Measurements from ENCODE around the gene MEP1A. TPM values are rescaled to one million over a fixed set of nuclear protein-coding genes. Genes with fewer than 3 reads are reported as not detected.
A peak's percentile ranks its signal among the peaks of the same experiment; 100 is the strongest.
"Not testable (repeated sequence)": the region's sequence is repeated elsewhere in the genome, so short reads cannot be mapped to it uniquely, and the experiment has no call there.

The MEP1A gene, protein sequence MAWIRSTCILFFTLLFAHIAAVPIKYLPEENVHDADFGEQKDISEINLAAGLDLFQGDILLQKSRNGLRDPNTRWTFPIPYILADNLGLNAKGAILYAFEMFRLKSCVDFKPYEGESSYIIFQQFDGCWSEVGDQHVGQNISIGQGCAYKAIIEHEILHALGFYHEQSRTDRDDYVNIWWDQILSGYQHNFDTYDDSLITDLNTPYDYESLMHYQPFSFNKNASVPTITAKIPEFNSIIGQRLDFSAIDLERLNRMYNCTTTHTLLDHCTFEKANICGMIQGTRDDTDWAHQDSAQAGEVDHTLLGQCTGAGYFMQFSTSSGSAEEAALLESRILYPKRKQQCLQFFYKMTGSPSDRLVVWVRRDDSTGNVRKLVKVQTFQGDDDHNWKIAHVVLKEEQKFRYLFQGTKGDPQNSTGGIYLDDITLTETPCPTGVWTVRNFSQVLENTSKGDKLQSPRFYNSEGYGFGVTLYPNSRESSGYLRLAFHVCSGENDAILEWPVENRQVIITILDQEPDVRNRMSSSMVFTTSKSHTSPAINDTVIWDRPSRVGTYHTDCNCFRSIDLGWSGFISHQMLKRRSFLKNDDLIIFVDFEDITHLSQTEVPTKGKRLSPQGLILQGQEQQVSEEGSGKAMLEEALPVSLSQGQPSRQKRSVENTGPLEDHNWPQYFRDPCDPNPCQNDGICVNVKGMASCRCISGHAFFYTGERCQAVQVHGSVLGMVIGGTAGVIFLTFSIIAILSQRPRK
- not detected for total RNA-seq
- long read RNA-seq = 0 reads

DNA sequence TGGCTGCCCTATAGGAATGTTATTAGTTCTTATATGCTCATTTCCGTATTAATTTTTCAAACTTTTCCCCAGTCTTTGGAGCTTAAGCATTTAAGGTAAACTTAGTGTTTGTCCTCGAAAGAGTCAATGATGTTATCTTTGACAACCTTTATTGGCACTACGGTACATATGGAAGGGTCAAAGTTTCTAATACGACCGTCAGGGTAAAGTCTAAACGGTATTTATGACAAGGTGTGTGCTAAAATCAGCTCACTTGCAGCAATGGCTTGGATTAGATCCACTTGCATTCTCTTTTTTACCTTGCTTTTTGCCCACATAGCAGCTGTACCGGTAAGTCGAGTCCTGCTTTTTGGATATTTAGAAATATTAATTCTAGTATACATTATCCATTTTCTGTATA is at the start of gene MEP1A:
TSS of gene MEP1A (plus strand) at position 252 of the 400 bp plus-strand sequence. CDS start at position 262, 10 bp downstream.
- DNase-seq (ENCODE audit: missing footprints) = no peak
- no peak for ATAC-seq
- intact Hi-C loops (cut with DNase I) = no loop called here

DNA sequence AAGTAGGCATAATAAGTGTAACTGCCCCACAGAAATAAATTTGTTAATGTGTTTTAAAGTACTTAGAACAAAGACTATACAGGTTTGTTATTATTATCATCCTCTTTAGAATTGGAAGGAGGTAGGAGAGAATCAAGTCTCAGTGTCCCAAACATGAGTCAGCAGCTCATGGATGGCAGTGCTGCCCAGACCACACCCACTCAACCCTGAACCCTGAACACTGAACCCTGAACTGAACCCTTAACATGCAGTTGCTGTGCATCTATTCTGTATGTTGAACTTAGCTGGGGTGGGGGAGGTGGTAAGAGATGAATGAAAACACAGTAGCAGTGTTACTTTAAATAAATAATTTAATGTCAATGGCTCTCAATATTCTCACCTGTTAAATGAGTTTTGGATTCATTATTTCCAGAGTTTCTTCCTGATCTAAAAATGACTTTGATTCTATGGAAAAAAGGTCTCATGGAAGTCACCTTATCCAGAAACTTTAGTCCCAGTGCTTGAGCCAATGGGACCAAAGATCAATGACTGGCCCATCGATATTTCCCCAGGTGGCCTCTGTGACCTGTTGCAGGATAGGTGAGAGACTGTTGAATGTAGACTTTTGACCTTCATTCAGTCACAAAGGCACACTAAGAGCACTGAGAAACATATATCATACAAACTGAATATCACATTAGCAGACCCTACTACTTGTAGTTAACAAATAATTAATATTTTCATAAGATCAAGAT is 49.6 kb upstream of the MEP1A start:
- intact Hi-C loops (cut with DNase I) = no loop called here
- DNase-seq (ENCODE audit: missing footprints) (no peak), ATAC-seq (no peak)

DNA sequence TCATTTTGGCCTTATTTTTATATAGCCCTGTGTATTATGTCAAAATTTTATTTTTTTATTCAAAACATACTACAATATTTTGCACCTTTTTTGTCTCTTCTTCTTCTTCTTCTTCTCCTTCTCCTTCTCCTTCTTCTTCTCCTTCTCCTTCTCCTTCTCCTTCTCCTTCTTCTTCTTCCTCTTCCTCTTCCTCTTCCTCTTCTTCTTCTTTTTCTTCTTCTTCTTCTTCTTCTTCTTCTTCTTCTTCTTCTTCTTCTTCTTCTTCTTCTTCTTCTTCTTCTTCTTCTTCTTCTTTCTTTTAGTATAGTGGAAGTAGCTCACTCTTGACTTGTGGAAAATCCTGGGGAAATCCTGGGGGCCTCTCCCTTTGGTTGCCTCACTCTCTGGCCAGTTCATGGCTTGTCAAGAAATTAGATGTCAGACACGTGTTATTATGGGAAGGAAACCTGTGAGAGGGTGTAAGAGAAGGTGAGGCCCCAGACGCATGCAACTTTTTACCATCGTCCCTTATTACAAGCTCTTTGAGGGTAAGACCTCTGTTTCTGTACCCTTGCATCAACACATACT is 48.9 kb upstream of the MEP1A start:
- DNase-seq (ENCODE audit: missing footprints); intact Hi-C loops (cut with DNase I); ATAC-seq: not testable (repeated sequence)

DNA sequence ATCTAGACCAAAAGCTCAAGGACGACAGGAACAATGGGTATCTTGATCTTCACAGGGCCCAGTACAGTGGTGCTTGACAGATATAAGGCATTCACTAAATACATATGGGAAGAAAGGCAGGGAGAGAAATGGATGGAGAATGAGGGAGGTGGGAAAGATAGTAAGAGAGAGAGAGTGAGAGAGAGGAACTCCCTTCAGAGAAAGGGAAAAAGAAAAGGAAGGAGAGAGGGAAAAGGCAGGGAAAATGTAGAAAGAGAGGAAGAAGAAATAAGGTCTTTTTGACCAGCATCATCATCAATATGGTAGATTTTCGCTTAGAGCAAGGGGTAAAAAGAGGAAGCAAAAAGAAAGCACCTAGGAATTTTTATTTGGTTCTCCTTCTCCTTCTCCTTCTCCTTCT is 47.2 kb upstream of the MEP1A start:
- no peak for DNase-seq (ENCODE audit: missing footprints)
- ATAC-seq = no peak
- intact Hi-C loops (cut with DNase I) = no loop called here

DNA sequence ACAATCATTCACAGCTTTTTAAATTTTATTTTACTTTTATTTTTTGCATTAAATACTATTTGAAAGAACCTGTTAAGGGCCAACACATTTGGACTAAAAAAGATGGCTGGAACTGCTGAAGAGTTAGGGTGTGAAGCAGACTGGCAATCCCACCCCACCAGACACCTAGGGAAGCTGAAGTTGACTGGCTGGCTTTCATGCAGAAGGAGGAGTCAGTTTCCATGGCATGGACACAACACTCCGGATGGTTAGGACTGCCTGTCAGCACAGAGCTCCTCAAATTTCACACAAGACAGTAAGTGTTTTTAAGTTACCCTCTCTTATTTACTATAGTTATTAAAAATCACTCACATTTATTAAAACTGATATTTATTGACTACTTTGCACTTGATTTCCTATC is 46.5 kb upstream of the MEP1A start, which contains the start of gene ANKRD66:
TSS of gene ANKRD66 (plus strand) at position 238 of the 400 bp plus-strand sequence. CDS start 5,016 bp downstream, outside the sequence.
- DNase-seq (ENCODE audit: missing footprints) = no peak
- intact Hi-C loops (cut with DNase I) = no loop called here
- ATAC-seq = no peak

DNA sequence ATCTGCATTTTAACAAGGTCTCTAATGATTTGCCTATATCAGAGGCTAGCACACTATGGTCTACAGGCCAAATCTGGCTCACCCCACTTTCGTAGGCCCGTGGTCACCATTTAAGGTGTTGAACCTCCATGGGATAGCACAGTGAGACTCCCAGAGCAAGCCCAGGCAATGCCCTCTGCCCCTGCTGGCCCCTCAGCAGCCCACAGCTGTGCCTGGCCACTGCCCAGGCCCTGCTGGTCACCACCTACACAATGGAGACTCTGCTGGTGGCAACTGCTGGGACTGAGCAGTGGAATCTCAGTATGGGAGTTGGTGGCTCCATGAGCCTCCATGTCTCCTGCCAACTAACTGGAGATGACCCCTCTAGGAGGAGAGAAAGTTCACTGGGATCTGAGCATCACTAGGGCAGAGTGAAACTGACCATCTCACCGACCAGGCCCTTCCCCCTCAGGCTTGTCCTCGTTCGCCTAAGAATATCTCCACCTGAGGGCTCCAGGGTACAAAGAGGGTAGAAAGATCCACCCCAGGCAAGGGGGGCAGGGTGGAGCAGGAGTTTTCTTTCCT is 44.2 kb upstream of the MEP1A start:
- intact Hi-C loops (cut with DNase I) = no loop called here
- ATAC-seq (no peak), DNase-seq (ENCODE audit: missing footprints) (no peak)

DNA sequence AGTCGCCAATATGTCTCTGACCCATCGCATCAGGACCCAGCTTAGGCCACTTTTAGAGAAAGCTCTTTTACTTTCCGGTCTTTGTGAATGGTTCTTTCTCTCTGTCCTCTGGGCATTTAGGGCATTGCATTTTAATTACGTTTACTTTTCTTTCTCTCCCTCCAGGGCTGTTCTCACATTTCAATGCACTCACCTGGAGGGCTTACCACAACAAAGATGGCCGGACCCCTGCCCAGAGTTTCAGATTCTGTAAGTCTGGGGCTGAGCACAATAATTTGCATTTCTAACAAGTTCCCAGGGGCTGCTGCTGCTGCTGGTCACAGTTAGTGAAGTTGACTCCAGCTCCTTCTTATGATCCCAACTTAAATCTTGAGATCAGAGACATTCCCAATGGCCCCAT is 43.5 kb upstream of the MEP1A start:
- DNase-seq (ENCODE audit: missing footprints) = no peak
- intact Hi-C loops (cut with DNase I) = no loop called here

DNA sequence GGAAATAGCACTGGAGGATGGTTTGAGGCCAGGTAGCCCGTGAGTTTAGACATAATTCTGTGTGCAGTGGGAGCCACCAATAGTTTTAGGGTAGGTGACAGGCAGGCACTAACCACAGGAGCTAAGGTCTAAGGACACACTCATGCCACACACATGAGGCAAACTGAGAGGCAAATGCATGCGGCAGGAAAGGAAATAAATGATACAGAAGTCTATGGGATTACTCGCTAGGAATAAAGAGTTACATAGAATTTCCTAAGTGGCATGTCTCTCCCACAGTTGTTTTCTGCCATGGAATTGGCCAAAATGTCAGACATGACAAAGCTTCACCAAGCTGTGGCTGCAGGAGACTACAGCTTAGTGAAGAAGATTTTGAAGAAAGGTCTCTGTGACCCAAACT is 41.5 kb upstream of the MEP1A start:
- no peak for DNase-seq (ENCODE audit: missing footprints)
- no peak for ATAC-seq
- intact Hi-C loops (cut with DNase I) = no loop called here

More for the DNA sequence above, 43.5 kb upstream of the MEP1A start:
- no peak for ATAC-seq

DNA sequence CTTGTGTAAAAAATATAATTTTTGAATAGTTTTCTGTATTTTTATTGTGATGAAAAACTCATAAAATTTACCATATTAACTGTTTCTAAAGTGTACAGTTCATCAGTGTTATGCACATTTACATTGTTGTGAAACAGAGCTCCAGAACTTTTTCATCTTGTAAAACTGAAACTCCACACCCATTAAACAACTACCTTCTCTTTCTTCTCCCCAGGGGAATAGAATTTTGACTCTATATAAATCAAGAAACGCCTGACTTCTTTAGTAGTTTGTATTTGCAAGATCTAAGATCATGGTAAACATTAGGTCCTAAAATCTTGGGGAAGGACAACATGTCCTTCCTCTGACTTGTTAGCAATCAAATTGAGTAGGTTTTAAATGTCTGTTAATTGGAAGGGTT is 37.3 kb upstream of the MEP1A start:
- intact Hi-C loops (cut with DNase I) = no loop called here
- DNase-seq (ENCODE audit: missing footprints) = no peak
- ATAC-seq = no peak

DNA sequence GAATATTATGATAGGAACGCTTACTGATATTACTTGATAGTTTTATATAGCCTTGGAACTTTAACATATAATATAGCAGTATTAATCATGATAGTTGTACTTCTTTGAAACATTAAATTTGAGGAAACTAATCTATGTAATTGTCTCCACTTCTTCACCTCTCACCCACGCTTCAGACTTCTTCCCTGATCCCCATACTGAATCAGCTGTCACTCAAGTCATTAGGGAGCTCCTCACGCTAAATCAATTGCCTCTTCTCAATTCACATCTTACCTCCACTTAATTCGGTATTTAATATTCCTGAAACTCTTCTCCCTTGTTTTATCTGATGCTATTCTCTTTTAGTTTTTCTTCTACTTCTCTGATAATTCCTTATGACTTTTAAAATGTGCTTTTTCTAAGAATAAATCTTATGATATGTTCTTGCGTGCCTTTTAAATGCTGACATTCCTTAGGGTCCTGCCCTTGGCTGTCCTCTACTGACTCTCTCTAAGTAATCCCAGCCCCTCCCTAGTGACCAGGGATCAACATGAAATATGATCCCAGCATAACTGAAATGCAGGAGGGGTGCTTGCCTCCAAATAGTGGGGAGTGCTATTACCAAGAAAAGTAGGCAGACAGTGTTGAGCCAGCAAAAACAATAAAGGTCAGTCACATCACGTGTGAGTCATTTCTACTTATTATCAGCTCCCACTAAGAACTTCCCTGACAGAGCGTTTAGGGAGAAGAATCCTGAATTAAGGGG is 36.5 kb upstream of the MEP1A start:
- intact Hi-C loops (cut with DNase I) = no loop called here
- ATAC-seq (peak; percentile 39), DNase-seq (ENCODE audit: missing footprints) (no peak)

DNA sequence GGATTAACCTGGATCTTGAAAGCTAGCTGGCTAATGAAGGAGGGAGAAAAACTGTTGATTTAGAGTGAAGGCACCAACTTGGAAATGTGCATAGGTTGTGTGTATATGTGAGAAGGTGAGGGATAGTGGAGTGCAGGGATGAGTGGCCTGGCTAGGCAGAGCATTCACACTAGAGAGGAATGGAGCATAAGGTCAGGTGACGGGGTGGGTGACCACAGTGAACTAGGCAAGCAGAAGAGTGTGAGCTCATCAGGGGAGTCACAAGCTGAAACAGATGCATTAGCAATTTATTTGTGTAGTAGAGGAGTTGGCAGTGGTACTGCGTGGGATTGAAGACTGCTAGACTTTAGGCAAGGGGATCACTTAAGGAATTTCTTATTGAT is 36.0 kb upstream of the MEP1A start:
- no peak for ATAC-seq
- no peak for DNase-seq (ENCODE audit: missing footprints)
- intact Hi-C loops (cut with DNase I) = no loop called here

DNA sequence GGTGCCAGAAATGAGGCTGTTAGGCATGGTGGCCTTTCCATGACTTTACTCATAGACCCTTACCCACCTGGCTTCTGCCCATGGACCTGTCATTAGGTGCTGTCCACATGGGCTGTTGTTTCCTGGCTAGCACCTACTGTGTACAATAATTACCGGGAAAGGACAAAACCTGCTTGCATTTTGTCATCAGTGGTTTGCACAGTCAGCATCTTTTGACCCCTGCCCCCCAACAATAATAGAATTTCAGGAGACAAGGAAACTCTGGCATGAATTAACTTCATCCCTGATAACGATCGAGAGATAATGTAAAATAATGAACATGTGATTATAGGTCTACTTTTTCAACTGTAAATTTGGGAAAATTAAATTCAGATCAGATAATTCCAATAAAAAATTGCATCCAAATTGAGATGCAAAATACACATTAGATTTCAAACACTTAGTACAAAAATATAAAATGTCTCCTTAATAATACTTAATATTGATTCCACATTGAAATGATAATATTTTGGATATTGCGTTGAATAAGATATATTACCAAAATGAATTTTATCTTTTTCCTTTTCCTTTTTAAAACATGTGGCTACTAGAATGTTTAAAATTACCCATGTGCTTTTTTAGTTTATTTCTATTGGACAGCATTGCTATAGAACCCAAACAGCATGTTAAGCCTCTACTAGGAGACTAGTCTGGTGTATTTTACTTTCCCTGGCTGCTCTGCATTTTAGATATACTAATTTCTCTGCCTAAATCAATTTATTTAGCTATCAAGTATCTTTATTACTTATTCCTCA is 34.0 kb upstream of the MEP1A start:
- ATAC-seq (no peak), DNase-seq (ENCODE audit: missing footprints) (no peak)
- intact Hi-C loops (cut with DNase I) = no loop called here

DNA sequence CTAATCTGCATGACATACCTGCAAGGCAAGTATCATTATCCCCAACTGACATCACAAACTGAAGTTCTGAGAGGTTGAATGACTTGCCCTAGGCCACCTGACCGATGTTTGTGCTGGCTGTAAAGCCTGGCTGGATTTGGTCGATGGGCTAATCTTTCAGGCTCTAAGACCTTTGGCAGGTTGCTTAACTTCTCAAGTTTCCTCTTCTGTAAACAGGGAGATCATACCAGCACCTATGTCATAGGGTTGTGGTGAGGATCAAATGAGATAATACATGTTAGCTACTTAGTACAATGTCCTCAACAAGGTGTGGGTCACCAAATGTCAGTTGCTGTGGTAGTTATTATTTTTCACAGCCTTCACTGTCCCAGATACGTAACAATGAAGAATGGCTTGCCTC is 32.3 kb upstream of the MEP1A start:
- no peak for DNase-seq (ENCODE audit: missing footprints)
- no peak for ATAC-seq
- intact Hi-C loops (cut with DNase I) = no loop called here

DNA sequence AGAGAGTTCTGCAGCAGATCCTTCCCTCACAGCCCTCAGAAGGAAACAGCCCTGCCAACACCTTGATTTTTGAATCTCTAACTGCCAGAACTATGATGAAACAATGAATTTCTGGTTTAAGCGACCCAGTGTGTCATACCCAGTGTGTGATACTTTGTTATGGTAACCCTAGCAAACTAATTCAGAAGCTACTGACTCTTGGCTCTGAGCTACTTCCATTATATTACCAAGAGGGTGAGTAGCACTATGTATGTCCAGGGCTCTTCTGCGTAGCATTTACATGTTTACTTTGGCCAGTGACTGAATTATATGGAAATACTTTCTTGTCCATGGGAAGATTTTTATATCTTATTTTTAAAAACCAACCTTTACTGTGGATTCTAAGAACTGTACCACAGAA is 29.7 kb upstream of the MEP1A start:
- DNase-seq (ENCODE audit: missing footprints) (no peak), ATAC-seq (no peak)
- intact Hi-C loops (cut with DNase I) = no loop called here

DNA sequence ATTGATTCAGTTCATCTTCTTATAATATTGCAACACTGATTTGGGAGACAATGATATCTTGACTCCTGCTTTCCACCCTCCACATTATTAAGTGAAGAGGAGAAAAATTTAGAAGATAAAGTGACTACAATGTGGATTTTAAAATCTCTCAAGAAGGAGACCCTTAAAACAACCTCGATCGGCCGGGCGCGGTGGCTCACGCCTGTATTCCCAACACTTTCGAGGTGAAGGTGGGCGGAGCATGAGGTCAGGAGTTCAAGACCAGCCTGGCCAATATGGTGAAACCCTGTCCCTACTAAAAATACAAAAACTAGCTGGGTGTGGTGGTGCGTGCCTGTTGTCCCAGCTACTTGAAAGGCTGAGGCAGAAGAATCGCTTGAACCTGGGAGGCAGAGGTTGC is 28.9 kb upstream of the MEP1A start:
- DNase-seq (ENCODE audit: missing footprints); ATAC-seq; intact Hi-C loops (cut with DNase I): not testable (repeated sequence)

DNA sequence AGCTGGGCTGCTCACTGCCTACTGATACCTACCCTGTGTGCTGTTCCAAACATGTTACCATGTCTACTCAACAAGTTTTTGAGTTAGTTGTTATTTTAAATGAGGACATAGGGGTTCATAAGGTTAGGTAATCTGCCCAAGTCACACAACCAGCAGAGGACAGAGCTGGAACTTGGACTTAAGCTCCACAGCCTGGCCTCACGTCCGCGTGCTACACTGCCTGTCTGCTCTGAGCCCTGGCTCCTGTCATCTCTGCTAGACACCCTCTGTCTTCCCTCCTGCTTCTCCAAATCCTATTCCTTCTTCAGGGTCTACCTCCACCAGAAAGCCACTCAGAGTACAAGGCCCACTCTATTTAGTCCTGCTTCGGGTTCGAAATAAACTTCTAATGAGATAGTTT is 28.2 kb upstream of the MEP1A start:
- DNase-seq (ENCODE audit: missing footprints) = no peak
- intact Hi-C loops (cut with DNase I) = no loop called here
- no peak for ATAC-seq

DNA sequence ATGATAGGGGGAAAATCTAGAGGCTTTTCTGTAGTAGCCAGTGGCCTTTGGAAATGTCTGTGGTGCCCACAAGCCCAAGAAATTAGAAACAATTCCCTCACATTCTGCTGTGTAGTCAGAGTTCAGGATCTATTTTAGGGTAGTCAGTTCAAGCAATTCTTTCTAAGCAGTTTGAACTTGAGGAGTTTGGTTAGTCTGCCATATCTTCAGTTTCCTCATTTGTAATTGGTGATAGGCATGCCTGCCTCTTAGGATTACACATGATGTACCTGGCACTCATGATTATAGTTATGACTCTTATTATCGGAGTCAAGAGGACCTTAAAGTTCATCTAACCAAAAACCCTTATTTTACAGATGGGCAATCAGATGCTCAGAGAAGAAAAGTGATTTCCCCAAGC is 21.2 kb upstream of the MEP1A start:
- no peak for ATAC-seq
- intact Hi-C loops (cut with DNase I) = loop anchor here (10.0 kb wide), 1 partner anchor 357 kb away; no protein-coding TSS in a partner anchor
- DNase-seq (ENCODE audit: missing footprints) = no peak

All from Right ventricle myocardium inferior (tissue), 1 donor.